ENCODE data around the gene DAB1. TPM values are rescaled to one million over a fixed set of nuclear protein-coding genes. Genes with fewer than 3 reads are reported as not detected.

The DAB1 gene
- total RNA-seq, 2 donors from 2014 or later: 8.7 to 13.6 TPM

DNA sequence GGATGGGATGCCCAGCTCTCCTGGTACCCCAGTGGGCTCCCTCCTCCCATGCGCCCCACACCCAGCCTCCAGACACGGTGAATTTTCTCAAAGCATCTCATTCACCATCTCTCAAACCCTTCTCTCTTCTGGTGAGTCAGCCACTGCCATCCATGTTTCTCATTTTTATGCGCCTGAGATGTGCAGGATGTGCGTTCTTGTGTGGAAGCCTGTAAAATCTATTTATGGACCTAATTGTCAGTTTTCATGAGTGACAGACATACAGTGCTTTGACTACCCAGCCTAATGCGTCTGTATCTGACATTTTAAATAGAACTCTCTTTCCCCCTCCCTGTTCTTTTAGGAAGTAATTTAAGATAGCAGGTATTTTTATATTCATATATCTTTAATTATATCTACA lies 158.8 kb downstream of the DAB1 start:
- Mint-ChIP-seq H3K36me3 (ENCODE audit: low read depth) (peaks cover 2% of the 10 kb centered on the region), H3K27ac (no peak overlapping the region), H3K4me3 (no peak overlapping the region), H3K27me3 (peaks cover 5% of the 10 kb centered on the region), H3K4me1 (peaks cover 15% of the 10 kb centered on the region)
- ATAC-seq: no peak
- DNase-seq: no peak
- H3K9me3 ChIP-seq (ENCODE audit: control insufficient read depth, low read length, poor library complexity, severe bottlenecking): no peaks in the 10 kb centered on the region

- no peaks in the 10 kb centered on the region for H3K9me3 ChIP-seq (ENCODE audit: control insufficient read depth, low read length, poor library complexity, severe bottlenecking)
- Mint-ChIP-seq H3K27ac (no peak overlapping the region), H3K4me3 (no peak overlapping the region), H3K36me3 (ENCODE audit: low read depth) (peaks cover 4% of the 10 kb centered on the region), H3K4me1 (peaks cover 15% of the 10 kb centered on the region), H3K27me3 (no peaks in the 10 kb centered on the region)
- no peak for ATAC-seq
- no peak for DNase-seq
Observed at GRCh38 chr1:57262472-57262871, 161.4 kb downstream of the DAB1 start.

DNA sequence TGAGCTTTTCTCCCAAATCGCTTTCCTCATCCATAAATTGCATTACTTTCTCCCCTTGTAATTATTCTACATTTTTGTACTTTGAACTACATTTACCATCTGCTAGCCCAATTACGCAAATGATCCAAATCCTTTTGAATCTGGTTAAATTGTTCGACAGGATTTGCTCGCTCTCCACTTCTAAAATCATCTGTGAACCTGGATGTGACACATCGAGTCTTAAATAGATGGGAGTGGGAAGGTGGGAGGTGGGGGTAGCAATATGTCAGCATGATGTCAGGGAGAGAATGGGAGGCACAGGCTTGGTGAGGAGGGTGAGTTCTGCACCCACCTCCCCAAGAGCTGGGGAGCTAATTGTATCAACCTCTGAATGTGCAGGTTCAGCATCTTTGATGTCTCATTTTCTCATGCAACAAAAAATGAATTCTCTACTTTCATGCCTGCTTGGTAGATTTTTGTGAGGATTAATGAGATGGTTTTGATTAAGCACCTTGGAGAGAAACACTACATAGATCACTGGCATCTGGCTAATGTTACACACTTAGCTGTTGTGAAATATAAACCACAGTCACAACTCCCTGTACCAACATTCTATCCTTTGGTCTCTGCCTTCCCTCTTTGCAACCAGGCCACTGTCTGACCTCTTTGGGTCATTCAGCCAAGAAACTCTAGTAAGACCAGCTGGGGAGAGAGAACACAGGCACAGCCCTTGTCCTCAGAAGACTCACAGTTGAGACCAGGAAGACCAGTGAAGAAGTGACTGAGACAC lies 165.1 kb downstream of the DAB1 start:
- H3K27ac Mint-ChIP-seq: peak overlapping the region; percentile 66
- no peak overlapping the region for H3K4me3 Mint-ChIP-seq
- no peaks in the 10 kb centered on the region for H3K27me3 Mint-ChIP-seq
- H3K9me3 ChIP-seq (ENCODE audit: control insufficient read depth, low read length, poor library complexity, severe bottlenecking): no peaks in the 10 kb centered on the region
- peaks cover 19% of the 10 kb centered on the region for H3K4me1 Mint-ChIP-seq
- DNase-seq (no peak), ATAC-seq (no peak)
- peaks cover 2% of the 10 kb centered on the region for H3K36me3 Mint-ChIP-seq (ENCODE audit: low read depth)

GRCh38 chr1:57255945-57256344 lies 167.9 kb downstream of the DAB1 start:
- Mint-ChIP-seq H3K36me3 (ENCODE audit: low read depth) (peaks cover 2% of the 10 kb centered on the region), H3K4me3 (no peak overlapping the region), H3K27ac (no peak overlapping the region), H3K27me3 (no peaks in the 10 kb centered on the region), H3K4me1 (peaks cover 22% of the 10 kb centered on the region)
- no peak for ATAC-seq
- no peaks in the 10 kb centered on the region for H3K9me3 ChIP-seq (ENCODE audit: control insufficient read depth, low read length, poor library complexity, severe bottlenecking)
- DNase-seq: no peak

DNA sequence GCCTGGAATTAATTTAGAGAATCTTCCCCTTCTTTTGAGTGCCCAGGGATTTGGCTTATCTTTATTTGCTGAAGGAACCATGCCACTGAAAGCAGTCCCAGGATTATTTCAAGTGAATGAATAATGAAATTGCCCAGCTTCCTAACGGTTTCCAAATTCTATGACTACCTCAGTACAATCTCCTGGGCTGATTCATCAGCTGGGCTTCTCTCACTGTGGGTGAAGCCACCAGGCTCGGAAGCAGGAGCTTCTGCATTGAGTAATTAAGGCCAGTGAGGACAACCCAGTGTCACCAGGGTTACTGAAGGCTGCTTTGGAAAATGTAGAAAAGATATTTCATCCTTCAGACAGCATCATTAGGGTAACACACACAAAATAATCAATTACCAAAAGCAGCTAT lies 169.8 kb downstream of the DAB1 start:
- DNase-seq: no peak
- peaks cover 7% of the 10 kb centered on the region for H3K4me1 Mint-ChIP-seq
- no peak overlapping the region for H3K27ac Mint-ChIP-seq
- H3K27me3 Mint-ChIP-seq: no peaks in the 10 kb centered on the region
- H3K9me3 ChIP-seq (ENCODE audit: control insufficient read depth, low read length, poor library complexity, severe bottlenecking): no peaks in the 10 kb centered on the region
- no peak for ATAC-seq
- no peak overlapping the region for H3K4me3 Mint-ChIP-seq
- peaks cover 2% of the 10 kb centered on the region for H3K36me3 Mint-ChIP-seq (ENCODE audit: low read depth)

DNA sequence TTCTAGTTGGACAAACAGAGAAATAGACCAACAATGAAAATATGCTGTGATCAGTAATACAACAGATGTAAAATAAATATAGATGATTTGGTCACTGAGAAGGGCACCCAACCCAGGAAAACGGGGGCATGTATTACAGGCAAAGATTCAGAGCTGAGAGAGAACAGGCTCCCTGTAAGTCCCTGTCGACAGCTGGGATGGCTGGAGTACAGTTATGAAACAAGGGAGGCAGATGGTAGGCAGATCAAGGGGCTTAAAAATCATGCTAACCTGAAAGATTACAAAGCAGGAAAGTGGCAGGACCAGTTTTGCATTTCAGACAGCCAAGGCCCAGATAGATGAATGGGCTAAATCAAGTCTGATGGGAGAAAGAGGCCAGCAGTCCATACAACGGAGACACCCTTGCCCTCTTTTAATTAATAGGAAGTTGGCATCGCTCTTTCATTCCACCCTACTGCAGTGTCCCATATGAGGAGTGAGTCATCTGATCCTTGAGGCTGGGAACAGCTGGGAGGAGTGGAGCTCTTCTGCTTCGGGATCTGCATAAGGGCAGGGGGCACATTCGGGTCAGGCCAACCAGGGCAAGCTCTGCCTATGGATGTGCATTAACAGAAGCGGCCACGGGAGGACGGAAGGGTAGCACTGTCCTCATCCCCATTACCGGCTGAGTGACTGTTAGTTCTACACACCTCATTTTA lies 171.1 kb downstream of the DAB1 start:
- H3K9me3 ChIP-seq (ENCODE audit: control insufficient read depth, low read length, poor library complexity, severe bottlenecking): no peaks in the 10 kb centered on the region
- Mint-ChIP-seq H3K4me1 (peaks cover 7% of the 10 kb centered on the region), H3K27ac (no peak overlapping the region), H3K36me3 (ENCODE audit: low read depth) (peaks cover 1% of the 10 kb centered on the region), H3K4me3 (no peak overlapping the region), H3K27me3 (no peaks in the 10 kb centered on the region)
- ATAC-seq (no peak), DNase-seq (no peak)

- ATAC-seq: no peak
Observed at GRCh38 chr1:57250021-57250420, 173.8 kb downstream of the DAB1 start.

GRCh38 chr1:57249511-57249910 lies 174.3 kb downstream of the DAB1 start:
- no peaks in the 10 kb centered on the region for H3K9me3 ChIP-seq (ENCODE audit: control insufficient read depth, low read length, poor library complexity, severe bottlenecking)
- no peak overlapping the region for H3K27ac Mint-ChIP-seq
- H3K4me1 Mint-ChIP-seq: peaks cover 3% of the 10 kb centered on the region
- no peak for ATAC-seq
- H3K4me3 Mint-ChIP-seq: no peak overlapping the region
- H3K27me3 Mint-ChIP-seq: no peaks in the 10 kb centered on the region
- no peaks in the 10 kb centered on the region for H3K36me3 Mint-ChIP-seq (ENCODE audit: low read depth)
- no peak for DNase-seq

More at GRCh38 chr1:57250021-57250420, 173.8 kb downstream of the DAB1 start:
- Mint-ChIP-seq H3K27me3 (no peaks in the 10 kb centered on the region), H3K4me1 (peaks cover 3% of the 10 kb centered on the region), H3K27ac (no peak overlapping the region), H3K36me3 (ENCODE audit: low read depth) (no peaks in the 10 kb centered on the region), H3K4me3 (no peak overlapping the region)
- DNase-seq: no peak
- H3K9me3 ChIP-seq (ENCODE audit: control insufficient read depth, low read length, poor library complexity, severe bottlenecking): no peaks in the 10 kb centered on the region

DNA sequence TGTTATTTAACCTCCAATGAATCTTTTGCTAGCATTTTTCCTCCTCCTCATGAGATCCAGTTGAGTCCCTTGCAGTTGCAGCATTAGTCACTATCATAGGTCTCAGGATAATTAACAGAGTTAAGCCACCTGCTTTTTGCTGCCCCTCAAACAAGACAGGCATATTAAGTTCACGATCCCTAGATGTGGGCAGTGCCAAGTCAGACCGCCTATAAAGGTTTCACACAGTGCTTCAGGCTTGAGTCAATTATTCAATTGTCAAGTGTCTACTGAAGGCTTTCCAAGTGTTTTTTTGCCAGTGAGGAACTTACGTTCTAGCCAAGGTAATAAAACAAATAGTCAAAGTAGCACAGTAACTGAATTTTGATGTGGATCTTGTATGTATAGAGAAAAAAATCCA lies 175.0 kb downstream of the DAB1 start:
- H3K36me3 Mint-ChIP-seq (ENCODE audit: low read depth): no peaks in the 10 kb centered on the region
- H3K27ac Mint-ChIP-seq: no peak overlapping the region
- no peaks in the 10 kb centered on the region for H3K9me3 ChIP-seq (ENCODE audit: control insufficient read depth, low read length, poor library complexity, severe bottlenecking)
- H3K4me3 Mint-ChIP-seq: no peak overlapping the region
- no peak for DNase-seq
- ATAC-seq: no peak
- peaks cover 3% of the 10 kb centered on the region for H3K4me1 Mint-ChIP-seq
- no peaks in the 10 kb centered on the region for H3K27me3 Mint-ChIP-seq

GRCh38 chr1:57238233-57238781 lies 185.6 kb downstream of the DAB1 start:
- no peak for ATAC-seq

GRCh38 chr1:57235730-57236510 lies 187.9 kb downstream of the DAB1 start:
- H3K27ac Mint-ChIP-seq: no peak overlapping the region
- H3K4me3 Mint-ChIP-seq: no peak overlapping the region
- DNase-seq (no peak), ATAC-seq (no peak)
- peaks cover 3% of the 10 kb centered on the region for H3K36me3 Mint-ChIP-seq (ENCODE audit: low read depth)
- H3K4me1 Mint-ChIP-seq: peaks cover 7% of the 10 kb centered on the region
- no peaks in the 10 kb centered on the region for H3K27me3 Mint-ChIP-seq
- H3K9me3 ChIP-seq (ENCODE audit: control insufficient read depth, low read length, poor library complexity, severe bottlenecking): no peaks in the 10 kb centered on the region

More at GRCh38 chr1:57238233-57238781, 185.6 kb downstream of the DAB1 start:
- no peaks in the 10 kb centered on the region for H3K9me3 ChIP-seq (ENCODE audit: control insufficient read depth, low read length, poor library complexity, severe bottlenecking)
- Mint-ChIP-seq H3K4me1 (peaks cover 7% of the 10 kb centered on the region), H3K27me3 (no peaks in the 10 kb centered on the region), H3K27ac (no peak overlapping the region), H3K36me3 (ENCODE audit: low read depth) (peaks cover 3% of the 10 kb centered on the region), H3K4me3 (no peak overlapping the region)
- no peak for DNase-seq

GRCh38 chr1:57234459-57234858 lies 189.4 kb downstream of the DAB1 start:
- Mint-ChIP-seq H3K27me3 (no peaks in the 10 kb centered on the region), H3K36me3 (ENCODE audit: low read depth) (peaks cover 3% of the 10 kb centered on the region), H3K4me1 (peaks cover 7% of the 10 kb centered on the region), H3K4me3 (no peak overlapping the region), H3K27ac (no peak overlapping the region)
- DNase-seq (no peak), ATAC-seq (no peak)
- no peaks in the 10 kb centered on the region for H3K9me3 ChIP-seq (ENCODE audit: control insufficient read depth, low read length, poor library complexity, severe bottlenecking)

GRCh38 chr1:57232500-57232899 lies 191.4 kb downstream of the DAB1 start:
- DNase-seq (no peak), ATAC-seq (no peak)
- H3K36me3 Mint-ChIP-seq (ENCODE audit: low read depth): no peaks in the 10 kb centered on the region
- H3K9me3 ChIP-seq (ENCODE audit: control insufficient read depth, low read length, poor library complexity, severe bottlenecking): no peaks in the 10 kb centered on the region
- no peak overlapping the region for H3K4me3 Mint-ChIP-seq
- peaks cover 3% of the 10 kb centered on the region for H3K4me1 Mint-ChIP-seq
- no peak overlapping the region for H3K27ac Mint-ChIP-seq
- H3K27me3 Mint-ChIP-seq: no peaks in the 10 kb centered on the region
